HL-60 (cell line): ENCODE measurements around the gene ZNF185.

ENCODE experiments used
- CTCF ChIP-seq: IDR thresholded peaks from one replicate; pipeline ENCODE4 v1.5.1; 2011; ENCODE audit warnings: low read length, control low read depth, inconsistent platforms; ENCODE audit not compliant: insufficient read depth
- GABPA ChIP-seq: IDR thresholded peaks from 2 replicates; pipeline ENCODE4 v1.6.1; 2012; ENCODE audit warnings: low read depth
- POLR2AphosphoS5 ChIP-seq: IDR thresholded peaks from 2 replicates; pipeline ENCODE4 v1.6.1; 2012; ENCODE audit warnings: low read depth

- TF ChIP-seq CTCF = no peak
- no peak for TF ChIP-seq POLR2AphosphoS5
- no peak for TF ChIP-seq GABPA
Observed at GRCh38 chrX:152903589-152903988, 5.7 kb downstream of the ZNF185 start.
